HL-60 (cell line): ENCODE measurements around the gene TLR3.
"Not testable (repeated sequence)": the region's sequence is repeated elsewhere in the genome, so short reads cannot be mapped to it uniquely, and the experiment has no call there.

Source experiments
- DNase-seq, 2 experiments: peaks; one replicate each; pipeline ENCODE4 v3.0.0-alpha.2; 2010 to 2020; ENCODE audit warnings: low read depth in 1 of 2, low spot score in 1 of 2
- H3K27ac ChIP-seq: fragments of 250-450 bp; sonication (Bioruptor Pico); replicated peaks from 2 replicates; pipeline ENCODE4 v1.5.1; 2020; ENCODE audit warnings: mild to moderate bottlenecking, moderate library complexity
- H3K27me3 ChIP-seq: fragments of 250-450 bp; sonication (Bioruptor Pico); 2 replicates; pipeline ENCODE4 v1.5.1; 2021; ENCODE audit warnings: mild to moderate bottlenecking, moderate library complexity; ENCODE audit not compliant: insufficient read depth, poor library complexity, severe bottlenecking
- H3K4me3 ChIP-seq: replicated peaks from 2 replicates; pipeline ENCODE4 v1.5.1; 2011; ENCODE audit warnings: mild to moderate bottlenecking, control low read depth, low read length; ENCODE audit not compliant: insufficient read depth
- CTCF ChIP-seq: IDR thresholded peaks from one replicate; pipeline ENCODE4 v1.5.1; 2011; ENCODE audit warnings: low read length, control low read depth, inconsistent platforms; ENCODE audit not compliant: insufficient read depth
- GABPA ChIP-seq: IDR thresholded peaks from 2 replicates; pipeline ENCODE4 v1.6.1; 2012; ENCODE audit warnings: low read depth
- POLR2AphosphoS5 ChIP-seq: IDR thresholded peaks from 2 replicates; pipeline ENCODE4 v1.6.1; 2012; ENCODE audit warnings: low read depth
- REST ChIP-seq: IDR thresholded peaks from 2 replicates; pipeline ENCODE4 v1.6.1; 2012; ENCODE audit warnings: low read depth; ENCODE audit not compliant: insufficient replicate concordance
- SPI1 ChIP-seq: IDR thresholded peaks from 2 replicates; pipeline ENCODE4 v1.6.1; 2012; ENCODE audit warnings: low read depth, mild to moderate bottlenecking, borderline replicate concordance

The TLR3 gene

GRCh38 chr4:186032259-186032658 is 36.7 kb upstream of the TLR3 start:
- H3K27ac ChIP-seq: no peak overlapping the region
- no peak for DNase-seq
- peaks cover 2% of the 10 kb centered on the region for H3K27me3 ChIP-seq
- no peak for TF ChIP-seq CTCF
- no peak for TF ChIP-seq GABPA
- no peak for TF ChIP-seq POLR2AphosphoS5
- no peak for TF ChIP-seq REST
- TF ChIP-seq SPI1: no peak
- no peak overlapping the region for H3K4me3 ChIP-seq

- peaks cover 2% of the 10 kb centered on the region for H3K27me3 ChIP-seq
- H3K27ac ChIP-seq: no peak overlapping the region
- TF ChIP-seq REST (no peak), SPI1 (no peak), CTCF (no peak)
- no peak for DNase-seq
- H3K4me3 ChIP-seq: no peak overlapping the region
Measured at GRCh38 chr4:186033027-186033426, 35.9 kb upstream of the TLR3 start.

- H3K27me3 ChIP-seq: not testable (repeated sequence)
Measured at GRCh38 chr4:186034613-186035012, 34.3 kb upstream of the TLR3 start.

GRCh38 chr4:186036976-186037581 is 31.9 kb upstream of the TLR3 start:
- no peak for TF ChIP-seq SPI1
- TF ChIP-seq REST: no peak
- TF ChIP-seq POLR2AphosphoS5: no peak
- no peak for TF ChIP-seq GABPA
- TF ChIP-seq CTCF: no peak
- DNase-seq: no peak
- H3K27ac ChIP-seq: no peak overlapping the region
- no peak overlapping the region for H3K4me3 ChIP-seq
- H3K27me3 ChIP-seq: no peaks in the 10 kb centered on the region

More at GRCh38 chr4:186034613-186035012, 34.3 kb upstream of the TLR3 start:
- not testable (repeated sequence) for H3K27ac ChIP-seq, DNase-seq, H3K4me3 ChIP-seq
